ENCODE results near the gene PAPPA2.
"Not testable (repeated sequence)": the region's sequence is repeated elsewhere in the genome, so short reads cannot be mapped to it uniquely, and the experiment has no call there.

Gene PAPPA2

DNA sequence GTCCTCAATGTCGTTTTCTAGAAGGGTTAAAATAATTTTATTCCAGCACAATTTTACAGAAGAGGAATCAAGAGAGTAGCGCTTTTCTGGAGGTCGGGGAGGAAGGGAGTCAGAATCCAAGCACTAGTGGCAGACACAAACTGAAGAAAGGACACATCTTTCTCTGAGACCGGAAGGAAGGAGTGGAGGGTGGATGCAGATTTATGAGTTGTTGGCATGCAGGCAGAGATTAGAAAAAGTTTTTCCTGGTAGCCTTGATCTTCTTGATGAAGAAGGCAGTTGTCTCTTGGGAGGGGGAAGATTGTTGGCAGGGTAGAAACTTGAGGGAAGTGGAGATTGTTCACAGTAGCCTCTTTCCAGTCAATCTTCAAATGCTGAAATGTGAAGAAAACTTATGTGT lies 149.8 kb downstream of the PAPPA2 start:
- no peak for DNase-seq

DNA sequence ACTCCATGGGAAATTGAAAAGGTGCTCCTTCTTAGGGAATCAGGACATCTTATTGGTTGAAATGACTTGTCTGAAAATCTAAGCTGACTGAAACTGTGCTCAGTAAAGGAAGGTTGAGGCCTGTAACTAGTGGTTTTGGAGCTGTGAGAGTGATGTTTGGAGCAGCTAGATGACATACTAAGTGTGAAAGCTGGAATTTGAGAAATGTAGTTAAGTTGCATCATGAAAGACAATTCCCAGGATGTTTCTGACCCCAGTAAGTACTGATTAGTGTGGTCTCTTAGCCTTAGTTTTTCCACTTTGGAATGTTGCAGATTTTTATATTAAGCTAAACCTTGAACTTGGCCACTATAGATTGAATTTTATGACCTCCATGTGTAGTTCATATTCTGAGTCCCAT lies 154.9 kb downstream of the PAPPA2 start:
- DNase-seq, result no peak

DNA sequence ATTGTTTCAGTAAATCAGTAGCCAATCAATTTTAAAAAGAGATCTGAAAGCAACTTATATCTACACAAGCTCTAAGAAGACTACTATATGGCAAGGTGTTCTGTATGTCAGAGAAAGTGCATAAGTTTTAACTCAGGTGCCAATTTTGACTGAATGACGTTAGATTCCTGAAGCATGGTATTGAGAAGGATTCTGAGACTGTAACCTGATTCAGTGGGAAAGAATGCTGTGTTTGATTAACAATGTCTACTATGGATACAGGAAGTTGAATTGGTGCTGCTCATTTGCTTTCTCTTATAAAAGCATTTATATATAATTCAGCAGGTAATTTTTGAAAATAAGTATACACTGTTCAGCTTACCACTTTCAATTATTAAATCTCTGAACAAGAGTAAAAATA lies 156.3 kb downstream of the PAPPA2 start:
- DNase-seq, result no peak

GRCh38 chr1:176625365-176625764 lies 162.4 kb downstream of the PAPPA2 start:
- DNase-seq, result no peak

DNA sequence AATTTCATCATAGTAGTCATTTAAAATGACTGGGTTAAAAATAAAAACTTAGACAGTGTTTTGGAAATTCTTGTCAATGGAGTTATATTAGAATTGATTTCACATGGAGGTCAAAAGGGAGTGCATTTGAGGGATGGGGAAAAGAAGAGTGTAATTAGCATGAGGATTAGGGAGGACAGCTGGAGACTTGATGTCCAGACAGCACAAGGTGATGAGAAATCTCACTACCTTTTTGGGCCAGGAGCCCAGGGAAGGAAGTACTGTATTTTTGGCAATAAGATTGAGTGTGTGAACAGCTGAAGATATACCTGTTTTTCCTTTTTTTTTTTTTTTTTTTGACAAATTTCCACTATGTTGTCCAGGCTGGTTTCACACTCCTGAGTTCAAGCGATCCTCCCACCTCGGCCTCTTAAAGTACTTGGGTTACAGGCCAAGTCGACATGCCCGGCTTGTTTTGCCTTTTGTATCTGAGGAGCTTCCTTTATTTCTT lies 163.6 kb downstream of the PAPPA2 start:
- no peak for DNase-seq

DNA sequence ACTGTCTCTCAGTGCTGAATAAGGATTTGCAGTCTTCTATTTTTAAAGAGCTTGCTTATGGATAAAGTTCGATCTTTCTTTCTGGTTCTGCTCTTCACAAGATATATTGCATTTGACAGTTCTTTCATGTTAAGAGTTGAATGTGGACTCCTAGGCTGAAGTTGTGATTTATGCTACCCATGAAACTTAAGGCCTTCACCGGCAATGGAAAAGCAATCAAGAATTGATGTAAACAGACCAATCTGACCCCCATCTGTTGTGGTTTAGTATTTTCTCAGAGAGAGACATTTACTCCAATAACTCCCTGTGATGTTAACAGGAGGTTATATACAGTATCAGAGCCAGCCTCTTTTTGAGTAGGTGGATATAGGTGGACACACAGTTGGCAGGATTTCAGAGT lies 165.8 kb downstream of the PAPPA2 start:
- no peak for DNase-seq

- not testable (repeated sequence) for DNase-seq
Observed at GRCh38 chr1:176634733-176635132, 171.8 kb downstream of the PAPPA2 start.

GRCh38 chr1:176638713-176639526 lies 175.9 kb downstream of the PAPPA2 start:
- DNase-seq, result no peak

- no peak for DNase-seq
Observed at GRCh38 chr1:176643536-176643935, 180.6 kb downstream of the PAPPA2 start.

DNA sequence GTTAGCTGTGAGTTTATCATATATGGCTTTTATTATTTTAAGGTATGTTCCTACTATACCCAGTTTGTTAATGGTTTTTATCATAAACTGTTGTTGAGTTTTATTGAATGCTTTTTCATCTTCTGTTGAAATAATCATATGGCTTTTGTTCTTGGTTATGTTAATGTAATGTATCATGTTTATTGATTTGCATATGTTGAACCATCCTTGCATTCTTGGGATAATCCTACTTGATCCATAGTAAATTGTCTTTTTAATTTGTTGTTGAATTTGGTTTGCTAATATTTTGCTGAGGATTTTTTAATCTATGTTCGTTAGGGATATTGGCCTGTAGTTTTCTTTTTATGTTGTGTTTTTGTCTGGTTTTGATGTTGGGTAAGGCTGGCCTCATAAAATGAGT lies 185.6 kb downstream of the PAPPA2 start:
- no peak for DNase-seq

GRCh38 chr1:176656257-176656995 lies 193.5 kb downstream of the PAPPA2 start:
- DNase-seq, result no peak

DNA sequence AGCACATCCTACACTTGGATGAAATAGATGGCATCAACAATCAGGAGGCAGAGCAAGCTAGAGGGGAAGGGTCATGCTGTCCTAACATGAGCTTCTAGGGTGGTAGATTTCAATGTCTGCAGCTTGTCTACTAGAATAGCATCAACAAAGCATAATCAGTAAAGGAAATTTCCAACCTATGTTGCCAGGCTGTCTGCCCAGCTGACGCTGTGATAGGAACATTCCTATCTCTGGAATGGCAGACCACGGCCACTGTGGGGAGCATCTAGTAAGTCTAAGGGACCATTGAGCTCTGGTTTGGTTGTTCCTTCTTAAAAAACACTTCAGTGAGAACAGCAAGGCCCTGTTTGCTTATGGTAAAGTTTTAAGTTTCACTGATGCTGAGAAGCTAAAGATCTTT lies 206.8 kb downstream of the PAPPA2 start:
- no peak for DNase-seq

DNA sequence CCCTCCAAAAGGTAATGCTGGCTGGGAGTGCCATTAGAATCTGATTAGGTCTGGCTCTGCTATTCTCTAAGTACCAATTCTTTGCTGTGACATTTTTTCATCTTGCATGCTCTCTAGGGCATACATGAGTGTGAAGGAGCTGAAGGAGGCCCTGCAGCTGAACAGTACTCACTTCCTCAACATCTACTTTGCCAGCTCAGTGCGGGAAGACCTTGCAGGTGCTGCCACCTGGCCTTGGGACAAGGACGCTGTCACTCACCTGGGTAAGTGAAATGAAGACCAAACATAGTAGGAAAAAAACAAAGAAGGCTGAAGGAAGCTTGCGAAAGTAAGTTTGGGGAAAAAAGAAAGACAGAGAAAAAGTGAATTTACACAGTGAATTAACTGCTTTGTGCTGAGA lies 207.9 kb downstream of the PAPPA2 start:
- no peak for DNase-seq

- DNase-seq, result no peak
Observed at GRCh38 chr1:176682830-176683535, 220.0 kb downstream of the PAPPA2 start.

GRCh38 chr1:176691251-176692228 lies 228.6 kb downstream of the PAPPA2 start:
- DNase-seq, result no peak

GRCh38 chr1:176692431-176692830 lies 229.5 kb downstream of the PAPPA2 start:
- no peak for DNase-seq

DNA sequence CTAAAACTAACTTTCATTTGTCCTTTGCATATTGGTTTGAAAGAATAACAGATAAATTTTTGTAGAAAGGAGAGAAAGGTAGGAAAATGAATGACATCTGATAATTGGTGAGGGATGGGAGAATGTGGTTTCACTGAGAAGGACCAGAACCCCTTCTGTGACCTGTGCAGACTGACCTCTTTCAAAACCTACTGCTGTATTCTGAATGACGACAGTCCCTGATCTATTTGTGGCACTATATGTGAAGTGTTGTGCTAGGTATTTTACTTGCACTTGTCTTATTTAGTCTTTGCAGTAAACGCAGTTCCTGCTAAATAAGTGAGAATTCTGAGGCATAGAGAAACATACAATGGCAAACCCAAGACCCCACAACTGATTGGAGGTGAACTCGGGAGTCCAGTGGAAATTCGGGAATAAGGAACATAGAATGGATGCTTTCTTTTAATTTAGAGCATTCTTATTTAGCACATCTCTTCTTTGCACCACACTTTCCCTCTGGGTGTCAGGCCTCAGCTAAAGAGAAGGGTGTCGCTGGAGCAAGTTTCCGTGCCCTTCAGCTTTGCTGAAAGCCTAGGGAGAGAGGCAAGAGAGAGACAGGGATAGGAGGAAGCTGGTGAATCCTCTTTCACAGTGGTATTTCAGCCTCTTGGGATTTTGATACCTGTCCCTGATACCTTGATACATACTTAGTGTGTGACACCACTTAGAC lies 230.2 kb downstream of the PAPPA2 start:
- no peak for DNase-seq

DNA sequence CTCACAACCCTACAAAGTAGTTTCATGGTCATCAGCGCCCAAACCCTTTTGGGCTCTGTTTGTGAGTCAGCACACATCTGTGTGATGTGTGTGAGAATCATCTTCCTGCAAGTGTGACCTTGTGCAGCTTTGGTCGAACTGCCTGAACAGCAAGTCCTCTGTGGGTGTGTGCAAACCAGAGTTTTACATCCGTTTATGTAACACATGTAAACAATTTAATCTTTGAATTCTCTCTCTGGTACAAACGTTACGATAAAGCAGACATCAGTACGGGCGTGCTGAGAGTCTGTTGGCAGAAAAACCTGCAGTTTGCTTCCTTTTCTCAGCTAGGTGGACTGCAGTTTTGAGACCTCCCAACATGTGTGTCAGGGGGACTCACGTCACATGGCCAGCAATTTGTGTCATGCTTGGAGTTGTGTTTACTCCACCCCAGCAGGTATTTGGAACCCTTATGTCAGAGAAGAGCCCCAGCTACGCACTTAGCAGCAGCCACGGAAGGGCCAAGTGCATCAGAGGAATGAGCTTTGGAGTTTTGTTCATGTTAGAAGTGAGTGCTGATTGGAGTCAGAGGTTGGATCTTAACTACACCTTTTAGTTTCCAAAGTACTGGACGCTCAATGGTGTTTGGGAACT lies 230.8 kb downstream of the PAPPA2 start:
- DNase-seq, result no peak

GRCh38 chr1:176694713-176695112 lies 231.7 kb downstream of the PAPPA2 start:
- no peak for DNase-seq

GRCh38 chr1:176696109-176696508 lies 233.1 kb downstream of the PAPPA2 start:
- DNase-seq, result no peak

- DNase-seq, result no peak
Observed at GRCh38 chr1:176696689-176697088, 233.7 kb downstream of the PAPPA2 start.
